ENCODE measurements around the gene GPC2.

- TF ChIP-seq CTCF (IDR thresholded peaks at IDR 0.05) = no peak
- no peak for TF ChIP-seq POLR2A (IDR thresholded peaks at IDR 0.05)
These were observed 29.9 kb downstream of the GPC2 start for GRCh38 chr7:100147278-100147677.
